ENCODE data around the gene UIMC1.

UIMC1 gene

GRCh38 chr5:176995896-176996767 is 10.4 kb downstream of the UIMC1 start:
- Histone ChIP-seq H3K4me1 (ENCODE audit: control insufficient read depth, insufficient read depth, low read length) (peaks cover 7% of the 10 kb centered on the region; the same call in 1 of the 2 replicates), H3K36me3 (ENCODE audit: control insufficient read depth in 2 of 2, insufficient read depth in 1 of 2, low read length in 2 of 2) (no peaks in the 10 kb centered on the region; a peak in 1 of 3 replicates), H3K4me3 (ENCODE audit: low read depth, low read length) (no peak overlapping the region), H3K27ac (ENCODE audit: extremely low read depth, low read depth, low read length) (peak overlapping the region; percentile 0; the same call in 1 of the 2 replicates), H3K9me3 (ENCODE audit: control insufficient read depth, insufficient read depth, low read depth, low read length) (no peaks in the 10 kb centered on the region)
- TF ChIP-seq ZNF830 (tag by site-specific recombination; IDR thresholded peaks at IDR 0.05; ENCODE audit: low read depth): no peak
- peak; percentile 67 for TF ChIP-seq PRDM6 (tag by site-specific recombination; IDR thresholded peaks at IDR 0.05)
- POLR2A ChIA-PET: interaction anchor here (0.7 to 1.1 kb wide), 2 partner anchors 10 to 19 kb away, joined by 8 read pairs; partner anchors contain the start of gene UIMC1
- CTCF ChIA-PET: no interaction called here

GRCh38 chr5:176995122-176995490 is 11.5 kb downstream of the UIMC1 start:
- H3K27ac ChIP-seq (ENCODE audit: extremely low read depth, low read depth, low read length): no peak overlapping the region
- H3K4me3 ChIP-seq (ENCODE audit: low read depth, low read length): no peak overlapping the region
- POLR2A ChIA-PET: interaction anchor here (0.7 kb wide), 1 partner anchor 20 kb away, joined by 8 read pairs; no protein-coding TSS in a partner anchor
- H3K9me3 ChIP-seq (ENCODE audit: control insufficient read depth, insufficient read depth, low read depth, low read length): no peaks in the 10 kb centered on the region
- peaks cover 7% of the 10 kb centered on the region; the same call in 1 of the 2 replicates for H3K4me1 ChIP-seq (ENCODE audit: control insufficient read depth, insufficient read depth, low read length)
- CTCF ChIA-PET: no interaction called here
- H3K36me3 ChIP-seq (ENCODE audit: control insufficient read depth in 2 of 2, insufficient read depth in 1 of 2, low read length in 2 of 2): no peaks in the 10 kb centered on the region; a peak in 1 of 3 replicates
- TF ChIP-seq ZNF18 (tag by site-specific recombination; IDR thresholded peaks at IDR 0.05) (no peak), TCF7L2 (IDR thresholded peaks at IDR 0.05; ENCODE audit: borderline replicate concordance, low read depth, low read length) (no peak), GLI4 (tag by site-specific recombination; IDR thresholded peaks at IDR 0.05) (no peak), ZNF433 (tag by site-specific recombination; IDR thresholded peaks at IDR 0.05; ENCODE audit: low read depth) (no peak), ZNF747 (tag by site-specific recombination; IDR thresholded peaks at IDR 0.05) (no peak), ZNF426 (tag by site-specific recombination; IDR thresholded peaks at IDR 0.05) (no peak), ZNF214 (tag by site-specific recombination; IDR thresholded peaks at IDR 0.05; ENCODE audit: borderline replicate concordance) (no peak), ZBTB6 (tag by site-specific recombination; IDR thresholded peaks at IDR 0.05) (no peak), RBAK (tag by site-specific recombination; IDR thresholded peaks at IDR 0.05) (no peak)

- H3K4me1 ChIP-seq (ENCODE audit: control insufficient read depth, insufficient read depth, low read length): peaks cover 7% of the 10 kb centered on the region; the same call in 1 of the 2 replicates
- H3K4me3 ChIP-seq (ENCODE audit: low read depth, low read length): no peak overlapping the region
- no peaks in the 10 kb centered on the region; a peak in 1 of 3 replicates for H3K36me3 ChIP-seq (ENCODE audit: control insufficient read depth in 2 of 2, insufficient read depth in 1 of 2, low read length in 2 of 2)
- ChIA-PET CTCF (no interaction called here), POLR2A (no interaction called here)
- H3K9me3 ChIP-seq (ENCODE audit: control insufficient read depth, insufficient read depth, low read depth, low read length): no peaks in the 10 kb centered on the region
- no peak overlapping the region for H3K27ac ChIP-seq (ENCODE audit: extremely low read depth, low read depth, low read length)
- TF ChIP-seq ZNF280D (tag by site-specific recombination; IDR thresholded peaks at IDR 0.05) (peak; percentile 90), ZNF341 (tag by site-specific recombination; IDR thresholded peaks at IDR 0.05; ENCODE audit: low read depth) (no peak), ZNF362 (tag by site-specific recombination; IDR thresholded peaks at IDR 0.05) (0 out of 2 replicates have a peak, but pooled peaks have one; percentile 21), ZNF510 (tag by site-specific recombination; IDR thresholded peaks at IDR 0.05; ENCODE audit: insufficient replicate concordance) (no peak), ZNF112 (tag by site-specific recombination; IDR thresholded peaks at IDR 0.05) (no peak), ZSCAN5A (tag by site-specific recombination; IDR thresholded peaks at IDR 0.05) (no peak)
These were observed 12.0 kb downstream of the UIMC1 start for GRCh38 chr5:176994460-176995121.

Data from HEK293 (cell line).